ENCODE measurements around the gene DSG1. TPM values are rescaled to one million over a fixed set of nuclear protein-coding genes. Genes with fewer than 3 reads are reported as not detected.
"Not testable (repeated sequence)": the region's sequence is repeated elsewhere in the genome, so short reads cannot be mapped to it uniquely, and the experiment has no call there.

Gene DSG1
- total RNA-seq, 6 experiments from 2014 or later = not detected

DNA sequence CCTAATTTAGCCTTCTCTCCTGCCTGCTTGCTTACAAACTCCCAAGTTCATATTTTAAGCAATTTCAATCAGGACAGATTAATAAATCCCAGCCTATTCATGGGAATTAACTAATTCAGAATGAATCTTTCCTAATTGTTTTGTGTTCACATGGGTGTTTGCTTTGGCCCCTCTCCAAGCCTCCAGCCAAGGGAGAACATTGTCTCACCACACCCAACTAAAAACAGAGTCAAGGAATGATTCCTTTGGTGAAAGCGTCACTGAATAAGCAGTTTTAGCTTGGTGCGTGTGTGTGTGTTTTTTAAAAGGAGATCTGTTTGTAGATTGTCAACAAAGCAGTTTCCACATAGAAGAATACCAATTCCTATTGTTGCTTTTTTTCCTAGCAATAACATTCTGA is 43.0 kb upstream of the DSG1 start:
- Mint-ChIP-seq H3K4me1 (ENCODE audit: low read depth) (no peaks in the 10 kb centered on the region), H3K9me3 (peaks cover 23% of the 10 kb centered on the region), H3K4me3 (no peak overlapping the region), H3K27ac (no peak overlapping the region), H3K36me3 (ENCODE audit: low read depth) (no peaks in the 10 kb centered on the region), H3K27me3 (ENCODE audit: insufficient read depth) (no peaks in the 10 kb centered on the region)
- no peak for DNase-seq
- TF ChIP-seq CTCF (IDR thresholded peaks at IDR 0.05) = no peak

DNA sequence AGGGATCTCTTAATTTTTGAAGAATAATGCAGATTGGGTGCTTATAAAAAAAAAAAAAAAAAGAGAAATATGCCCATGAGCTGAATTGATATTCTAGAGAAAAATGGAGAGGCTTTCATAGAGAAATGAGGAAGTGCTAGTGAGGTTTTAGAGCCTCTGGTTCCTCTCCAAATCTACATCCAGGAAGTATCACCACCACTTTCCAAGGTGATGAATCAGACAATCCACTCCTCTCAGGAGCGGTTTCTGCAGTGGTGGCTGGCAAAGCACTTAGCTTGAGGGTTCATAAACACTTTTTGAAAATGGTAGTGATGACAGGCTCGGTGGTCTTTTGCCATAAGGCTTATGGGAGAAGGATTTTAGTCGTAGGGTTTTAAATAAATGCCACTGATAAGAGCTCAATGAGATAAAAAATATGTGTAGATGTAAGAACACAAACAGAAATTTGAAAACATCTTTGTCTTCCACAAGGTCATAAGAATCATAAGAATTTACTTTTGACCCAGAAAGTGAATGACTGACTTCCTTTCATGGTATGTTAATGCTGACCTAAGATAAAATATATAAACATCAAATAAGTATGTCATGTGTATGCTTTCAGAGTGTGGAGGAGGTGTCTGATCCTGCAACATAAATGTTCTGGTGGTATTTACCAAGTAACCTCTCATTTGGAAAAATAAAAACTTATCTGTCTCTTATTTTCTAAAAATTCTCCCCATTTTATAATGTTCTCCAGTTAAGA is 42.1 kb upstream of the DSG1 start:
- no peak for TF ChIP-seq CTCF (IDR thresholded peaks at IDR 0.05)
- H3K4me3 Mint-ChIP-seq = no peak overlapping the region
- peaks cover 23% of the 10 kb centered on the region for H3K9me3 Mint-ChIP-seq
- H3K27ac Mint-ChIP-seq = no peak overlapping the region
- H3K4me1 Mint-ChIP-seq (ENCODE audit: low read depth) = no peaks in the 10 kb centered on the region
- no peak for DNase-seq
- no peaks in the 10 kb centered on the region for H3K36me3 Mint-ChIP-seq (ENCODE audit: low read depth)
- H3K27me3 Mint-ChIP-seq (ENCODE audit: insufficient read depth) = no peaks in the 10 kb centered on the region

- Mint-ChIP-seq H3K4me1 (ENCODE audit: low read depth) (no peaks in the 10 kb centered on the region), H3K9me3 (peaks cover 24% of the 10 kb centered on the region), H3K27ac (no peak overlapping the region), H3K27me3 (ENCODE audit: insufficient read depth) (no peaks in the 10 kb centered on the region), H3K4me3 (no peak overlapping the region), H3K36me3 (ENCODE audit: low read depth) (no peaks in the 10 kb centered on the region)
- TF ChIP-seq CTCF (IDR thresholded peaks at IDR 0.05) = no peak
- no peak for DNase-seq
Observed at GRCh38 chr18:31278609-31279071, 39.3 kb upstream of the DSG1 start.

DNA sequence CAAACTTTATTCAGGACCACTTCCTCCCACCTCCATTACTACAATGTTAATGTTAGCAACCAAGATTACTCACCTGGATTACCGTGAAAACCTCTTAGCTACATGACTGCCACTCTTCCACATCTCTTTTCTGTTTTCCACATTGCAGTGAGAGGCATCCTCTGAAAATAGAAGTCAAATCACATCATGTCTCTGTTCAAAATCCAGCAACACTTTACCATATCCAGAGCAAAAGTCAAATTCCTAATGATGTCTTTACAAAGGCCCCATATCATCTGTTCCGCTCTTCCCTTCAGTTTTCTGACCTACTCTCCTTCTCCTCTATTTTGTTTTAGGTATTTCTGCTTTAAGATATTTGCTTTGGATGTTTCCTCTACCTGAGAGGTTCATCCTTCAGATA is 37.5 kb upstream of the DSG1 start:
- Mint-ChIP-seq H3K36me3 (ENCODE audit: low read depth) (no peaks in the 10 kb centered on the region), H3K27me3 (ENCODE audit: insufficient read depth) (no peaks in the 10 kb centered on the region), H3K9me3 (peaks cover 36% of the 10 kb centered on the region), H3K27ac (no peak overlapping the region), H3K4me3 (no peak overlapping the region), H3K4me1 (ENCODE audit: low read depth) (no peaks in the 10 kb centered on the region)
- DNase-seq = no peak
- TF ChIP-seq CTCF (IDR thresholded peaks at IDR 0.05) = no peak

DNA sequence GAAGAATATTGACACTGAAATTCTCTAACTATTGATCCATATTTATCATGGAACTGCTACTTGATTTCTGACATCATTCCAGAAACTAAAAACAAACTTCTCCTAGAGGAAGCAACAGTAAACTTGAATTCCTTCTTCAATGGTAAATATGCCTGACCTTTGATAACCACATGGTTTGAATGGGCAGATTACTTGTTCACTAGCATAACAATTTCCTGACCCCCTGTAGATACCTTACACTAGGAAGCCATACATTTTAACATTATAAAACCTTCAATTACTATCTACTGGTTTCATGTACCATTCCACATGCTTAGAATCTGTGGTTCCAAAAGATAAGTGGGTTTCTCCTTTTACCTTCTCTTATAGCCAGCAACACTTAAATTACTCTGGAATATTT is 36.5 kb upstream of the DSG1 start:
- DNase-seq = no peak
- Mint-ChIP-seq H3K36me3 (ENCODE audit: low read depth) (no peaks in the 10 kb centered on the region), H3K27me3 (ENCODE audit: insufficient read depth) (no peaks in the 10 kb centered on the region), H3K27ac (no peak overlapping the region), H3K9me3 (peaks cover 37% of the 10 kb centered on the region), H3K4me1 (ENCODE audit: low read depth) (no peaks in the 10 kb centered on the region), H3K4me3 (no peak overlapping the region)
- TF ChIP-seq CTCF (IDR thresholded peaks at IDR 0.05) = no peak

GRCh38 chr18:31289446-31289845 is 28.5 kb upstream of the DSG1 start:
- H3K4me1 Mint-ChIP-seq (ENCODE audit: low read depth); H3K4me3 Mint-ChIP-seq; H3K27me3 Mint-ChIP-seq (ENCODE audit: insufficient read depth); H3K27ac Mint-ChIP-seq; H3K36me3 Mint-ChIP-seq (ENCODE audit: low read depth); DNase-seq: not testable (repeated sequence)
- H3K9me3 Mint-ChIP-seq = peaks cover 88% of the 10 kb centered on the region

All from HFFc6 (cell line).